HG02798 (cell line): ENCODE data around the gene DPH5.
"Not testable (repeated sequence)": the region's sequence is repeated elsewhere in the genome, so short reads cannot be mapped to it uniquely, and the experiment has no call there.

Experiments used
- ATAC-seq: cut with Tn5 transposase; IDR thresholded peaks from one replicate; pipeline ENCODE4 v1.9.1; 2021; ENCODE audit warnings: mild to moderate bottlenecking; ENCODE audit not compliant: unreplicated experiment, poor library complexity

DPH5 gene

GRCh38 chr1:100948721-100949405 lies 76.7 kb downstream of the DPH5 start:
- ATAC-seq = not testable (repeated sequence)

- ATAC-seq = not testable (repeated sequence)
These were observed 77.8 kb downstream of the DPH5 start for GRCh38 chr1:100947816-100948215.

- ATAC-seq = not testable (repeated sequence)
These were observed 79.5 kb downstream of the DPH5 start for GRCh38 chr1:100946064-100946463.

- no peak for ATAC-seq
These were observed 82.1 kb downstream of the DPH5 start for GRCh38 chr1:100943533-100943932.

- no peak for ATAC-seq
These were observed 83.1 kb downstream of the DPH5 start for GRCh38 chr1:100942304-100943046.

GRCh38 chr1:100941580-100942216 lies 83.9 kb downstream of the DPH5 start:
- ATAC-seq = no peak

GRCh38 chr1:100941098-100941527 lies 84.5 kb downstream of the DPH5 start:
- ATAC-seq = peak; percentile 50
